NOMO-1 treated with DMSO at 0.1 percent for 48 hours (cell line): ENCODE results near the gene KLHDC8A.
A peak's percentile ranks its signal among the peaks of the same experiment; 100 is the strongest.
"Not testable (repeated sequence)": the region's sequence is repeated elsewhere in the genome, so short reads cannot be mapped to it uniquely, and the experiment has no call there.

ENCODE experiments used
- DNase-seq: peaks from one replicate; lab custom pipeline; 2025; ENCODE audit not compliant: unreplicated experiment; lab: John Stamatoyannopoulos, UW

Gene KLHDC8A

GRCh38 chr1:205356440-205357139 lies at the start of gene KLHDC8A:
TSS of gene KLHDC8A (minus strand) at chr1:205356922. CDS start at chr1:205343604, 13,318 bp downstream.
- no peak for DNase-seq

- not testable (repeated sequence) for DNase-seq
These were observed 49.5 kb upstream of the KLHDC8A start for GRCh38 chr1:205406252-205406651.

GRCh38 chr1:205404484-205404883 lies 47.8 kb upstream of the KLHDC8A start:
- DNase-seq, result not testable (repeated sequence)

GRCh38 chr1:205398586-205398985 lies 41.9 kb upstream of the KLHDC8A start:
- DNase-seq, result no peak

- DNase-seq, result peak; percentile 42
These were observed 40.4 kb upstream of the KLHDC8A start for GRCh38 chr1:205396967-205397616.

- no peak for DNase-seq
These were observed 38.9 kb upstream of the KLHDC8A start for GRCh38 chr1:205395616-205396015.

GRCh38 chr1:205392650-205393049 lies 35.9 kb upstream of the KLHDC8A start:
- DNase-seq, result no peak

- DNase-seq, result no peak
These were observed 34.7 kb upstream of the KLHDC8A start for GRCh38 chr1:205391386-205391785.

- DNase-seq, result no peak
These were observed 31.1 kb upstream of the KLHDC8A start for GRCh38 chr1:205387845-205388244.

GRCh38 chr1:205382990-205383389 lies 26.3 kb upstream of the KLHDC8A start:
- DNase-seq, result not testable (repeated sequence)

- DNase-seq, result no peak
These were observed 25.8 kb upstream of the KLHDC8A start for GRCh38 chr1:205382561-205382960.

- no peak for DNase-seq
These were observed 24.6 kb upstream of the KLHDC8A start for GRCh38 chr1:205381305-205381704.

- DNase-seq, result no peak
These were observed 24.2 kb upstream of the KLHDC8A start for GRCh38 chr1:205380882-205381281.

- no peak for DNase-seq
These were observed 22.3 kb upstream of the KLHDC8A start for GRCh38 chr1:205379056-205379455.

GRCh38 chr1:205377355-205377754 lies 20.6 kb upstream of the KLHDC8A start:
- DNase-seq, result no peak

- no peak for DNase-seq
These were observed 20.0 kb upstream of the KLHDC8A start for GRCh38 chr1:205376739-205377138.

- no peak for DNase-seq
These were observed 19.3 kb upstream of the KLHDC8A start for GRCh38 chr1:205375835-205376545.

GRCh38 chr1:205374210-205375078 lies 17.7 kb upstream of the KLHDC8A start:
- no peak for DNase-seq

GRCh38 chr1:205373798-205374175 lies 17.1 kb upstream of the KLHDC8A start:
- no peak for DNase-seq

GRCh38 chr1:205373022-205373797 lies 16.5 kb upstream of the KLHDC8A start:
- DNase-seq, result no peak
